C4-2B (cell line): ENCODE results near the gene NCAPD3.

Experiments
- ZFX ChIP-seq: fragments of 450-650 bp; IDR thresholded peaks from 2 replicates; pipeline ENCODE4 v1.6.1; 2017
- TF ChIP-seq, protein P1 (sequence below): fragments of 450-650 bp; conservative IDR thresholded peaks from 2 replicates; pipeline ENCODE4 v1.5.1; 2017; ENCODE audit warnings: mild to moderate bottlenecking

DNA sequence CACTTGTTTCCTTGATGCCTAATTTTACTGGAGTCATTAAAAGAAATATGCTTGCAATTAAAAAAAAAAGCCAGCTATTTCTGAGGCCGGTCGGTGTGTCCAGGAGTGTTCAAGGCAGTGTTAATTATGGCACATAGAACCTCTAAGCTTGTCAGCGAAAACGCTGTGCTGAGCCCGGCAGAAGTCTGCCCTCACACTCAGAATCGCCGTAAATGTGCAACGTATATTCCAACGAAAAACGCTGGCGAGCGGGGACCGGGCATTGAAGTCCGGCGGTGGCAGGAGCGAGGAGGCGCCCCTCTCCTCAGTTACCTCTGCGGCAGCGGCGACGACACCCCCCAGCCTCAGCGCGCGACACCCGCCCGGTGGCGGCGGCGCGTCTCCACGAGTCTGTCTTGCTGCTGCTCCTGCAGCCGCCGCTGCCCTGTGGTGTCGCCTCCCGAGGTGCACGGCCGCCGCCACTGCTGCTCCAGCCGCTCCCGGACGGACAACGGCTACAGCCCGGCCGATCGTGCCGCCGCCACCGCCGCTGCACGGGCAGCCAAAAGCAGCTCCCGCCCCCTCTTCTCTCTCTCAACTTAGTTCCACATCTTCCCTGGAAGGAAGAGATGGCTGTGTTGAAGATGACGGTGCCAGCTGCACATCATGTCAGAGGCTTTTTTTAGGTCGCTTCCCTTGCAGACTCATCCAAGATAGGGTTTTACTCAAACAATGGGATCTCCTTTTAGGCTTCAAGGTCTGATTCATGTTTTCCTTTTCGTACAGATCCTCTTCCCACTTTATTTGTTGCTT lies 98.9 kb downstream of the NCAPD3 start:
- TF ChIP-seq, protein P1, sequence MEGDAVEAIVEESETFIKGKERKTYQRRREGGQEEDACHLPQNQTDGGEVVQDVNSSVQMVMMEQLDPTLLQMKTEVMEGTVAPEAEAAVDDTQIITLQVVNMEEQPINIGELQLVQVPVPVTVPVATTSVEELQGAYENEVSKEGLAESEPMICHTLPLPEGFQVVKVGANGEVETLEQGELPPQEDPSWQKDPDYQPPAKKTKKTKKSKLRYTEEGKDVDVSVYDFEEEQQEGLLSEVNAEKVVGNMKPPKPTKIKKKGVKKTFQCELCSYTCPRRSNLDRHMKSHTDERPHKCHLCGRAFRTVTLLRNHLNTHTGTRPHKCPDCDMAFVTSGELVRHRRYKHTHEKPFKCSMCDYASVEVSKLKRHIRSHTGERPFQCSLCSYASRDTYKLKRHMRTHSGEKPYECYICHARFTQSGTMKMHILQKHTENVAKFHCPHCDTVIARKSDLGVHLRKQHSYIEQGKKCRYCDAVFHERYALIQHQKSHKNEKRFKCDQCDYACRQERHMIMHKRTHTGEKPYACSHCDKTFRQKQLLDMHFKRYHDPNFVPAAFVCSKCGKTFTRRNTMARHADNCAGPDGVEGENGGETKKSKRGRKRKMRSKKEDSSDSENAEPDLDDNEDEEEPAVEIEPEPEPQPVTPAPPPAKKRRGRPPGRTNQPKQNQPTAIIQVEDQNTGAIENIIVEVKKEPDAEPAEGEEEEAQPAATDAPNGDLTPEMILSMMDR: peak; percentile 20
- TF ChIP-seq ZFX: no peak
